NT2/D1 (cell line): ENCODE measurements around the gene MRPS26.
A peak's percentile ranks its signal among the peaks of the same experiment; 100 is the strongest.

Experiments used
- DNase-seq: peaks from one replicate; pipeline ENCODE4 v3.0.0-alpha.2; 2011; ENCODE audit warnings: low read depth, low spot score
- H3K27me3 ChIP-seq: 2 replicates; pipeline ENCODE4 v1.6.0; 2011; ENCODE audit warnings: mild to moderate bottlenecking; ENCODE audit not compliant: insufficient read length, insufficient read depth
- H3K36me3 ChIP-seq: 2 replicates; pipeline ENCODE4 v1.6.1; 2011; ENCODE audit warnings: mild to moderate bottlenecking, low read length, mixed read lengths; ENCODE audit not compliant: insufficient read depth, insufficient read length
- H3K4me1 ChIP-seq: 2 replicates; pipeline ENCODE4 v1.5.1; 2011; ENCODE audit not compliant: insufficient read depth, insufficient read length
- H3K4me3 ChIP-seq: 2 replicates; pipeline ENCODE4 v1.5.1; 2011; ENCODE audit warnings: low read depth; ENCODE audit not compliant: insufficient read length
- H3K9ac ChIP-seq: 2 replicates; pipeline ENCODE4 v1.6.0; 2011; ENCODE audit warnings: low read depth; ENCODE audit not compliant: insufficient read length
- H3K9me3 ChIP-seq: 2 replicates; pipeline ENCODE4 v1.5.1; 2011; ENCODE audit warnings: mild to moderate bottlenecking, low read length; ENCODE audit not compliant: insufficient read depth
- SUZ12 ChIP-seq: IDR thresholded peaks from 2 replicates; pipeline ENCODE4 v1.6.1; 2011; ENCODE audit not compliant: insufficient read length, insufficient read depth; ENCODE audit errors: extremely low read depth
- YY1 ChIP-seq: IDR thresholded peaks from 2 replicates; pipeline ENCODE4 v1.6.1; 2011; ENCODE audit not compliant: insufficient read length, insufficient read depth
- ZNF274 ChIP-seq: IDR thresholded peaks from 2 replicates; pipeline ENCODE4 v1.6.1; 2011; ENCODE audit warnings: mild to moderate bottlenecking, low read depth, low read length

The MRPS26 gene

GRCh38 chr20:3080939-3081388 lies 35.1 kb downstream of the MRPS26 start:
- no peak for DNase-seq
- Histone ChIP-seq H3K36me3 (no peaks in the 10 kb centered on the region), H3K27me3 (peaks cover 45% of the 10 kb centered on the region), H3K9me3 (no peaks in the 10 kb centered on the region), H3K4me1 (no peaks in the 10 kb centered on the region), H3K9ac (no peak overlapping the region), H3K4me3 (no peak overlapping the region)
- no peak for TF ChIP-seq ZNF274
- no peak for TF ChIP-seq SUZ12
- no peak for TF ChIP-seq YY1

GRCh38 chr20:3081641-3082040 lies 35.8 kb downstream of the MRPS26 start:
- DNase-seq = no peak
- no peaks in the 10 kb centered on the region for H3K36me3 ChIP-seq
- no peaks in the 10 kb centered on the region for H3K4me1 ChIP-seq
- TF ChIP-seq SUZ12 (no peak), YY1 (no peak), ZNF274 (no peak)
- H3K9ac ChIP-seq = no peak overlapping the region
- H3K27me3 ChIP-seq = peaks cover 45% of the 10 kb centered on the region
- no peak overlapping the region for H3K4me3 ChIP-seq
- no peaks in the 10 kb centered on the region for H3K9me3 ChIP-seq

- no peak for DNase-seq
- Histone ChIP-seq H3K9ac (peak overlapping the region; percentile 50), H3K27me3 (peaks cover 45% of the 10 kb centered on the region), H3K9me3 (no peaks in the 10 kb centered on the region), H3K4me1 (no peaks in the 10 kb centered on the region), H3K36me3 (no peaks in the 10 kb centered on the region), H3K4me3 (peak overlapping the region; percentile 30)
- TF ChIP-seq SUZ12 (no peak), YY1 (no peak), ZNF274 (no peak)
Measured at GRCh38 chr20:3082306-3082951, 36.6 kb downstream of the MRPS26 start.

GRCh38 chr20:3082955-3083952 lies 37.4 kb downstream of the MRPS26 start:
- Histone ChIP-seq H3K27me3 (peaks cover 45% of the 10 kb centered on the region), H3K9ac (no peak overlapping the region), H3K4me1 (no peaks in the 10 kb centered on the region), H3K9me3 (no peaks in the 10 kb centered on the region), H3K4me3 (no peak overlapping the region), H3K36me3 (no peaks in the 10 kb centered on the region)
- no peak for DNase-seq
- no peak for TF ChIP-seq SUZ12
- TF ChIP-seq YY1 = no peak
- no peak for TF ChIP-seq ZNF274

GRCh38 chr20:3084283-3084985 lies 38.6 kb downstream of the MRPS26 start, which contains the start of gene AVP:
TSS of gene AVP (minus strand) at chr20:3084724. CDS start at chr20:3084674, 50 bp downstream.
- no peak for DNase-seq
- Histone ChIP-seq H3K27me3 (peaks cover 45% of the 10 kb centered on the region), H3K9me3 (no peaks in the 10 kb centered on the region), H3K4me3 (no peak within 1 kb of the TSS), H3K4me1 (no peaks in the 10 kb centered on the region), H3K9ac (no peak within 1 kb of the TSS), H3K36me3 (no peaks in the 10 kb centered on the region)
- no peak for TF ChIP-seq YY1
- TF ChIP-seq SUZ12 = no peak
- no peak for TF ChIP-seq ZNF274

GRCh38 chr20:3084986-3085360 lies 39.1 kb downstream of the MRPS26 start:
- Histone ChIP-seq H3K9me3 (no peaks in the 10 kb centered on the region), H3K4me1 (no peaks in the 10 kb centered on the region), H3K4me3 (no peak overlapping the region), H3K36me3 (no peaks in the 10 kb centered on the region), H3K9ac (no peak overlapping the region), H3K27me3 (peaks cover 45% of the 10 kb centered on the region)
- no peak for DNase-seq
- TF ChIP-seq SUZ12 (no peak), ZNF274 (no peak), YY1 (no peak)
